ENCODE measurements around the gene MED12L.

DNA sequence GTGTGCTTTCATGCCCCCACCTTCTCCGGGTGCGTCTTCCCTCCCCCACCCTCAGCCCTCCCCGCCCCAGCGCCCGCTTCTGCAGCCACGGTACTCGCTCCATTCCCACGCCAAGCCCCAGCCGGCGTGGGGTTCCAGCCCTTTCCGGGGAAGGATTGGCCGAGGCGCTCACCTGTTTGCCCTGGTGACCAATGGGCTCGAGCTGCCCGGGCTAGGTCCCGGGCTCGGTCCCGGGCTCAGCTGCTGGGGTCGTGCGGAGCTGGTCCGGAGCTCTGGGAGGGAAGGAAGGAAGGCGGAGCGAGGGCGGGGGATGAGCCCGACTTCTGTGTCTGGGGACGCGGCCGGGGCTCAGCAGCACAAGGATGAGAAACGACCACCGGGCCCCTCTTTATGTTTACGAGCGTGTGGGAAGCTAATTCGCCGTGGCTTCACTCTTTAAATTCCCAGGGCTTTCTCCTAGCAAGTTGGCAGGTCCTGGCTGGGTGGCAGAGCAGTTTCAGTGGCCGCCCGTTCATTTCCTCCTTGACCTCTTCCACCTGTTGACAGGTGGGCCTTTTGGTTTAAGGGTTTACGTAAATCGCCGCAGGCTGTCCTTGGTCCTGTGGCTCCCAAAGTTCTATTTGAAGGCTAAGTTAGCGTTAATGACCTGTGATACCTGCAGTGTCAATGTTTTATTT lies 375.4 kb downstream of the MED12L start, which contains the start of gene IGSF10:
- TF ChIP-seq POLR2A (IDR thresholded peaks at IDR 0.05): no peak
- no peak for TF ChIP-seq CTCF (IDR thresholded peaks at IDR 0.05)
- TF ChIP-seq POLR2AphosphoS5 (IDR thresholded peaks at IDR 0.05): no peak
- no peak for TF ChIP-seq EP300 (IDR thresholded peaks at IDR 0.05)

Measured in gastroesophageal sphincter (tissue), 3 donors.